AG08395 (cell line): ENCODE data around the gene ITPKC.
A peak's percentile ranks its signal among the peaks of the same experiment; 100 is the strongest.
"Not testable (repeated sequence)": the region's sequence is repeated elsewhere in the genome, so short reads cannot be mapped to it uniquely, and the experiment has no call there.

ENCODE experiments used
- DNase-seq: peaks from one replicate; pipeline ENCODE4 v3.0.0; 2012; ENCODE audit warnings: mixed read lengths, low spot score

ITPKC gene

GRCh38 chr19:40766385-40766784 is 49.5 kb downstream of the ITPKC start:
- not testable (repeated sequence) for DNase-seq

GRCh38 chr19:40768869-40769268 is 52.0 kb downstream of the ITPKC start:
- no peak for DNase-seq

- not testable (repeated sequence) for DNase-seq
These were observed 54.4 kb downstream of the ITPKC start for GRCh38 chr19:40771101-40771862.

- DNase-seq = no peak
These were observed 58.2 kb downstream of the ITPKC start, which contains the start of gene MIA for GRCh38 chr19:40774916-40775631. MIA (plus strand) TSS chr19:40775521; CDS start chr19:40775543, 22 bp downstream.

GRCh38 chr19:40775632-40776022 is 58.7 kb downstream of the ITPKC start:
- DNase-seq = no peak

- no peak for DNase-seq
These were observed 59.5 kb downstream of the ITPKC start for GRCh38 chr19:40776364-40776763.

- DNase-seq = peak; percentile 92
These were observed 60.2 kb downstream of the ITPKC start for GRCh38 chr19:40776932-40777644.

GRCh38 chr19:40777645-40777936 is 60.7 kb downstream of the ITPKC start:
- DNase-seq = no peak

GRCh38 chr19:40777937-40778705 is 61.2 kb downstream of the ITPKC start, which contains the start of gene RAB4B:
RAB4B (plus strand) TSS chr19:40778247; CDS start chr19:40778376, 129 bp downstream.
- DNase-seq = peak; percentile 99

- DNase-seq = no peak
These were observed 61.9 kb downstream of the ITPKC start for GRCh38 chr19:40778706-40779284.

GRCh38 chr19:40780582-40780981 is 63.7 kb downstream of the ITPKC start:
- DNase-seq = no peak

GRCh38 chr19:40781140-40781539 is 64.2 kb downstream of the ITPKC start:
- DNase-seq = no peak

- no peak for DNase-seq
These were observed 66.8 kb downstream of the ITPKC start for GRCh38 chr19:40783711-40784110.

- not testable (repeated sequence) for DNase-seq
These were observed 67.2 kb downstream of the ITPKC start for GRCh38 chr19:40784146-40784545.

GRCh38 chr19:40785526-40785925 is 68.6 kb downstream of the ITPKC start:
- DNase-seq = no peak

- no peak for DNase-seq
These were observed 69.4 kb downstream of the ITPKC start for GRCh38 chr19:40786060-40787037.
